KOPT-K1 (cell line): ENCODE measurements around the gene NGFR.

Experiments
- H3K27ac ChIP-seq: fragments of 200-600 bp; sonication (generic); 2 replicates; pipeline ENCODE4 v1.5.1; 2016; ENCODE audit warnings: antibody characterized with exemption, mild to moderate bottlenecking, low read depth, low read length; ENCODE audit not compliant: poor library complexity, severe bottlenecking
- H3K36me3 ChIP-seq: fragments of 200-600 bp; sonication (generic); 2 replicates; pipeline ENCODE4 v1.5.1; 2017; ENCODE audit warnings: antibody characterized with exemption, mild to moderate bottlenecking, low read length, moderate library complexity; ENCODE audit not compliant: insufficient read depth
- H3K9me3 ChIP-seq: fragments of 200-600 bp; sonication (generic); 2 replicates; pipeline ENCODE4 v1.5.1; 2017; ENCODE audit warnings: antibody characterized with exemption, low read length, mild to moderate bottlenecking; ENCODE audit not compliant: insufficient read depth, poor library complexity, severe bottlenecking

Gene NGFR

GRCh38 chr17:49483599-49484509 lies 11.2 kb upstream of the NGFR start:
- Histone ChIP-seq H3K36me3 (no peaks in the 10 kb centered on the region), H3K27ac (no peak overlapping the region), H3K9me3 (no peaks in the 10 kb centered on the region)

DNA sequence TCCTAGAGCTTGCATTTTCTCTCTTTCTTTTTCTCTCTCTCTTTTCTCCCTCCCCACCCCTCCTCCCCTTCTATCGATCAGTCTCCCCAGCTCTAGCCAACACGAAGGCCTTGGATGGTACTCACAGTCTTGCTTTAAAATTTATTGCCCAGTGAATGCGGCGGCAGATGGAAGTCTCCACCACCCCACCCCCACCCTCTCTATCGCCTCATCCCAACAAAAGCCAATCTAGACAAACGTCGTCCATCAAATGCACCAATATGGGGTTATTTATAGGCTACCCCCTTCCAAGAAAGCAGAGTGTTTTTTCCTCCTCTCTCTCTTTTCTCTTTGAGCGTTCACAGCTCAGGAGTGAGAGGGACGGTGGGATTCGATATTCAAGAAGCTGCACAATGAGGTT lies 10.5 kb upstream of the NGFR start:
- no peaks in the 10 kb centered on the region for H3K9me3 ChIP-seq
- no peaks in the 10 kb centered on the region for H3K36me3 ChIP-seq
- H3K27ac ChIP-seq: no peak overlapping the region

DNA sequence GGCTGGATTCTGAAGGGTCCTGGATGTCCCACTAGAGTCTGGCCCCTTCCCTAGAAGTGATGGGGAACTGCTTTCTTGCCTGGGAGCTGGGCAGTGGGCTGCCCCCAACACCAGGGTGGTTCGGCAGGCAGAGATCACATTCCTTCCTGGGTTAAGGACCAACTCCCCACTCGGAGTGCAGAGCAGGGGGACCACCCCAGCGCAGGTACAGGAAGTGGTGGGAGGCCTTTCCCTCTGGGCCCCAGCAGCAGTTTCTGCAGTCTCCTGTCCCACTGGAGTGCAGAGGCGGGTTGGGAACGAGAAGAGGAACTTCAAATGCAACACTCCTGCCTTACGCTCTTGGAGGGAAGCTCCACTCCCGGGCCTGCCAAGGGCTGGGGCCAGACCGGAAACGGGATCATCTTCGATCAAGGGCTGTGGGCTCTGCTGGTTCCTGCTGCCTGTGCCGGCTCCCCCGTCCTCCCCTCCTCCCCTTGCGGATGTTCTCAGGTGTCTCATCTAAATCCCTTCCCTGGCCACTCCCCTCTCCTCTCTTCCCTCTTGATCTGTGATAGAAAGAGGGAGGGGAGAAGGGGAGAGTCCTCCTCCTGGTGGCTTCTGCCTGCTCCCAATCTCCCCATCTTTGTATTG lies 9.0 kb upstream of the NGFR start:
- no peaks in the 10 kb centered on the region for H3K9me3 ChIP-seq
- no peak overlapping the region for H3K27ac ChIP-seq
- no peaks in the 10 kb centered on the region for H3K36me3 ChIP-seq

GRCh38 chr17:49487183-49487582 lies 7.9 kb upstream of the NGFR start:
- H3K36me3 ChIP-seq: no peaks in the 10 kb centered on the region
- no peaks in the 10 kb centered on the region for H3K9me3 ChIP-seq
- no peak overlapping the region for H3K27ac ChIP-seq

GRCh38 chr17:49488612-49489011 lies 6.5 kb upstream of the NGFR start:
- Histone ChIP-seq H3K36me3 (no peaks in the 10 kb centered on the region), H3K27ac (no peak overlapping the region), H3K9me3 (no peaks in the 10 kb centered on the region)

DNA sequence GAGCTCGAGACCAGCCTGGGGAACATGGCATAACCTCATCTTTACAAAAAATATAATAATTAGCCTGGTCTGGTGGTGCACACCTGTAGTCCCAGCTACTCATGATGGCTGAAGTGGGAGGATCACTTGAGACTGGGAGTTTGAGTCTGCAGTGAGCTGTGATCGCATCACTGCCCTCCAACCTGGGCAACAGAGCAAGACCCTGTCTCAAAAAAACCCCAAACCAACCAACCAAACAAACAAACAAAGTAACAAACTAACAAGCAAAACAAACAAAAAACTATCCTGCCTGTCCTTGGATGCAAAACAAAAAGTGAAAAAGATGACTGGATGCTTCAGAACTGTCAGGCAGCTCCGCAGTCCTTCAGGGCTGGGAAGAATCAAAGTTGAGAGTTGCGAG lies 5.7 kb upstream of the NGFR start:
- no peak overlapping the region for H3K27ac ChIP-seq
- no peaks in the 10 kb centered on the region for H3K9me3 ChIP-seq
- no peaks in the 10 kb centered on the region for H3K36me3 ChIP-seq

- Histone ChIP-seq H3K27ac (no peak overlapping the region), H3K9me3 (no peaks in the 10 kb centered on the region), H3K36me3 (no peaks in the 10 kb centered on the region)
Observed at GRCh38 chr17:49490276-49490675, 4.8 kb upstream of the NGFR start.

DNA sequence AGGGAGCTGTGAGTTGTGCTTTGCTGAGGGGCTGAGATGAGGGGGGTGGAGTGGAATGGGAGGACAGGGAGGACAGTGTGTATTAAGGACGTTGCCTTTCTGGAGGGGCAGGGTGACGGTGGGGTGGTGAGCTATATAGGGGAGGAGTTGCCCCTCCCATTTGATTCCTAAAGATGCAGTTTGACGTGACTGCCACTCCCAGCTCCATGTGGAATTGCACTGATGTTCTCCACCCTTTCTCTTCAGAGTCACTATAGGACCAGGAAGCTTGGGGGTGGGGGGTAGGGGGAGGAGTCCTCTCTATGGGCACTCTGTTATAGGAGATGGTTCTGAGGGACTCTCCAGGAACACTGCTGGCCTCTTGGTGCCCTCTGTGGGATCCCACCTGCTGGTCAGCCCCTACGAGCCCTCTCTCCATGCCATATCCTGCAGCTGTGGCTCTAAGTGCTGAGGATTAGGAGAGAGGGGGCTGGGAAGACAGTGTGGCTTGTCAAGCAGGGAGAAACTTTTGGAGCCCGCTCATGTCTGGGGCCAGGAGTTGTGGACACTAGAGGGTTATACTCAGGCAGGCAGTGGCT lies 3.8 kb upstream of the NGFR start:
- no peaks in the 10 kb centered on the region for H3K9me3 ChIP-seq
- H3K27ac ChIP-seq: no peak overlapping the region
- H3K36me3 ChIP-seq: no peaks in the 10 kb centered on the region

DNA sequence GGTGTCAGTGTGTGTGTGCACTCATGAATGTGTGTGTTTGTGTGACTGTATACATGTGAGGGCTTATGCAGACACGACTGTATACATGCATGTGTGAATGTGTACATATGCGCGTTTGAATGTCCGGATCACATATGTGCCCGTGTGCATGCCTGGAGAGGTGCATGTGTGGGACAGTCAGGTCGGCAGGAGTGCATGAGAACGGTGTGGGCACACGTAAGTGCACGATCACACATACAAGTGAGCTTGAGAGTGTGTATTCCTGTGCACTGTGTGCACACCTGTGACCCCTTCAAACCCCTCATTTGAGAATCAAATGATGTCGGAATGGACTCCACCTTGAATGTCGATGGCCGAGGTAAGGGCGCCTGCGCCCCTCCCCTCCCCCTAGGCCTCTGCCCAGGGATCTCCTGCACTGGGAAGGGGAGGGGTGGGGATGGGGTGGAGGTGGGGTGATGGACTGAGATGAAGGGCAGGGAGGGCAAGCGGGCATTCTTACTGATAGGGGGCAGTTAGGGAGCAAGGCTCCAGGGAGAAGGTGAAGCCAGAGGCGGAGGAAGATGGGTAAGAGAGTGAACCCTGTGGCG lies 601 bp upstream of the NGFR start:
- no peak overlapping the region for H3K27ac ChIP-seq
- no peaks in the 10 kb centered on the region for H3K9me3 ChIP-seq
- H3K36me3 ChIP-seq: no peaks in the 10 kb centered on the region

GRCh38 chr17:49495842-49496182 lies 719 bp downstream of the NGFR start:
- no peak overlapping the region for H3K27ac ChIP-seq
- H3K36me3 ChIP-seq: no peaks in the 10 kb centered on the region
- H3K9me3 ChIP-seq: no peaks in the 10 kb centered on the region

- H3K27ac ChIP-seq: no peak overlapping the region
- H3K9me3 ChIP-seq: no peaks in the 10 kb centered on the region
- no peaks in the 10 kb centered on the region for H3K36me3 ChIP-seq
Observed at GRCh38 chr17:49496183-49496866, 1.2 kb downstream of the NGFR start.

DNA sequence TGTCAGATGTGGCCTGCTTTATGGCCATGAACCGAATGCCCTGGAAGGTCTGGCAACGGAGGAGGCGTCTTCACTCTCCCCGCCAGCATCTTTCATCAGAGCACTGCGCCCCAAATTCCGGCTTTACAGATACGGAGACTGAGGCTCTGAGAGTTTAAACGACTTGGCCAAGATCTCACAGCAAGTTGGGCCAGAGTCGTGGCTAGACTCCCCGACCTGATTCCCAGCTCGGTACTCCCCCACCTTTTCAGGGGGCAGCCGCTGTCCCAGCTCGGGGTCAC lies 1.7 kb downstream of the NGFR start:
- no peaks in the 10 kb centered on the region for H3K9me3 ChIP-seq
- no peak overlapping the region for H3K27ac ChIP-seq
- H3K36me3 ChIP-seq: no peaks in the 10 kb centered on the region

- Histone ChIP-seq H3K36me3 (no peaks in the 10 kb centered on the region), H3K27ac (no peak overlapping the region), H3K9me3 (no peaks in the 10 kb centered on the region)
Observed at GRCh38 chr17:49497148-49498028, 2.3 kb downstream of the NGFR start.

DNA sequence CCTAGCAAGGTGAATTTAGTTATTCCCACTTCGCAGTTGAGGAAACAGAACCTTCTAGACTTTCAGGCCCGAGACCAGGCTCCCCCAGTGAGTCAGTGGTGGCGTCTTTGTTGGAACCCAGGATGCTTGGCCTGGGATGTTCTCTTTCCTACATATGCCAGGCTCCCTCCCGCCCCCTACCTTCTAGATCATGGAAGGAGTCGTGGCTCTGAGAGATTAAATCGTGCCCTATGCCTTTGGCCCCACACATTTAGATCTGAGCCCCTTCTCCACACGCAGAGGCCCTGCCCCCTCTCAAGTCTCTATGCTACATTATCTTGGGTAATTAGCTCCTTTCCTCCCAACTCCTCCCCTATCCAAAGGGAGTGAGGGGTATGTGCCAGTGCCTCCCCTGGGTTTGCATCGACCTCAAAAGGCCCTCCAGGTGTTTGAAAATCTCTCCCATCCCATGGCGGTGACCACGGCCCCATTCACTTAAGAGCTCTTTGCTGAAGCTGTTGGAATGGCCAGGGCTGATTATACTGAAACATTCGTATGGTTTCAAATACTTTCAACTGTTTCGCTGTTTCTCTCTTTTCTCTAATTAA lies 3.0 kb downstream of the NGFR start:
- Histone ChIP-seq H3K36me3 (no peaks in the 10 kb centered on the region), H3K27ac (no peak overlapping the region), H3K9me3 (no peaks in the 10 kb centered on the region)
